ENCODE data around the gene KRT4.

- TF ChIP-seq POLR2A (IDR thresholded peaks at IDR 0.05; ENCODE audit: low read length): no peak
- TF ChIP-seq GATA1 (IDR thresholded peaks at IDR 0.05; ENCODE audit: low read depth, low read length): no peak
Observed at GRCh38 chr12:52814710-52815155, 817 bp upstream of the KRT4 start.

All from erythroblast (primary cell).